ENCODE data around the gene HK3.

Gene HK3

GRCh38 chr5:176895831-176896230 is 3.3 kb downstream of the HK3 start:
- Histone ChIP-seq H3K36me3 (replicated peaks; ENCODE audit: low read depth, low read length) (peaks cover 11% of the 10 kb centered on the region), H4K20me1 (ENCODE audit: insufficient read depth, low read length) (no peaks in the 10 kb centered on the region), H3K27ac (ENCODE audit: low read length) (no peak overlapping the region), H3K4me1 (ENCODE audit: low read length) (peaks cover 10% of the 10 kb centered on the region), H3K79me2 (ENCODE audit: low read length) (no peaks in the 10 kb centered on the region), H3K27me3 (ENCODE audit: low read depth, low read length) (no peaks in the 10 kb centered on the region), H3K9me3 (ENCODE audit: insufficient read depth, low read length) (no peaks in the 10 kb centered on the region), H2AFZ (ENCODE audit: low read depth, low read length) (no peak overlapping the region), H3K9ac (ENCODE audit: low read length) (no peak overlapping the region), H3K4me3 (ENCODE audit: low read length) (no peak overlapping the region), H3K4me2 (ENCODE audit: low read length) (no peak overlapping the region)
- no peak for TF ChIP-seq CTCF (IDR thresholded peaks at IDR 0.05; ENCODE audit: low read depth, low read length)
- no peak for TF ChIP-seq EZH2phosphoT487 (IDR thresholded peaks at IDR 0.05; ENCODE audit: low read depth)

- H3K27me3 ChIP-seq (ENCODE audit: low read depth, low read length): no peaks in the 10 kb centered on the region
Observed at GRCh38 chr5:176894298-176894697, 4.8 kb downstream of the HK3 start.

DNA sequence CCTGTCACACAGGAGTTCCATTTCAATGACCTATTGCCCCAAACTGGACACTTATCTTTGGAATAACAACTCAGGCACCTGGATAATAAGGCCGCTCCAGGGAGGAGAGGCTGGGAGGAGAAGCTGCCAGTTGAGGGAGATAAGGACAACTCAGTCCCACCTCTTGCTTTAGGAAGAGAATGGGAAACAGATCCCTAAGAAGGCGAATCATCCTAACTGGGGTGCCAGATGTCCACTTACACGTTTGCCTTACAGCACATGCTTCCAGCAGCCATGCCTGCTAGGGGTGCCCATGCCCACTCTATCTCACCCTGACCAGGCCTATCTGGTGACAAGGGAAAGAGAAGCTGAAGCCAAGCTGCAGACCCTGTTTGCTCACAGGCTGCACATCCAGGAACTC is 6.5 kb downstream of the HK3 start:
- H3K4me2 ChIP-seq (ENCODE audit: low read length): no peak overlapping the region
- H3K9me3 ChIP-seq (ENCODE audit: insufficient read depth, low read length): no peaks in the 10 kb centered on the region
- H2AFZ ChIP-seq (ENCODE audit: low read depth, low read length): no peak overlapping the region
- H3K4me1 ChIP-seq (ENCODE audit: low read length): peaks cover 10% of the 10 kb centered on the region
- no peak overlapping the region for H3K27ac ChIP-seq (ENCODE audit: low read length)
- H3K79me2 ChIP-seq (ENCODE audit: low read length): no peaks in the 10 kb centered on the region
- no peaks in the 10 kb centered on the region for H4K20me1 ChIP-seq (ENCODE audit: insufficient read depth, low read length)
- no peaks in the 10 kb centered on the region for H3K27me3 ChIP-seq (ENCODE audit: low read depth, low read length)
- TF ChIP-seq CTCF (IDR thresholded peaks at IDR 0.05; ENCODE audit: low read depth, low read length): no peak
- no peak for TF ChIP-seq EZH2phosphoT487 (IDR thresholded peaks at IDR 0.05; ENCODE audit: low read depth)
- H3K4me3 ChIP-seq (ENCODE audit: low read length): no peak overlapping the region
- H3K9ac ChIP-seq (ENCODE audit: low read length): no peak overlapping the region
- H3K36me3 ChIP-seq (replicated peaks; ENCODE audit: low read depth, low read length): no peaks in the 10 kb centered on the region

More at GRCh38 chr5:176894298-176894697, 4.8 kb downstream of the HK3 start:
- no peaks in the 10 kb centered on the region for H3K9me3 ChIP-seq (ENCODE audit: insufficient read depth, low read length)
- no peak overlapping the region for H3K4me3 ChIP-seq (ENCODE audit: low read length)
- H3K9ac ChIP-seq (ENCODE audit: low read length): no peak overlapping the region
- H3K4me1 ChIP-seq (ENCODE audit: low read length): peaks cover 10% of the 10 kb centered on the region
- no peak for TF ChIP-seq EZH2phosphoT487 (IDR thresholded peaks at IDR 0.05; ENCODE audit: low read depth)
- no peak for TF ChIP-seq CTCF (IDR thresholded peaks at IDR 0.05; ENCODE audit: low read depth, low read length)
- no peak overlapping the region for H2AFZ ChIP-seq (ENCODE audit: low read depth, low read length)
- H3K79me2 ChIP-seq (ENCODE audit: low read length): no peaks in the 10 kb centered on the region
- no peak overlapping the region for H3K27ac ChIP-seq (ENCODE audit: low read length)
- H4K20me1 ChIP-seq (ENCODE audit: insufficient read depth, low read length): no peaks in the 10 kb centered on the region
- no peak overlapping the region for H3K4me2 ChIP-seq (ENCODE audit: low read length)
- no peaks in the 10 kb centered on the region for H3K36me3 ChIP-seq (replicated peaks; ENCODE audit: low read depth, low read length)

GRCh38 chr5:176891331-176891958 is 7.7 kb downstream of the HK3 start:
- no peaks in the 10 kb centered on the region for H3K4me1 ChIP-seq (ENCODE audit: low read length)
- H3K4me2 ChIP-seq (ENCODE audit: low read length): no peak overlapping the region
- TF ChIP-seq CTCF (IDR thresholded peaks at IDR 0.05; ENCODE audit: low read depth, low read length) (no peak), EZH2phosphoT487 (IDR thresholded peaks at IDR 0.05; ENCODE audit: low read depth) (no peak)
- H2AFZ ChIP-seq (ENCODE audit: low read depth, low read length): no peak overlapping the region
- no peaks in the 10 kb centered on the region for H3K36me3 ChIP-seq (replicated peaks; ENCODE audit: low read depth, low read length)
- H3K79me2 ChIP-seq (ENCODE audit: low read length): no peaks in the 10 kb centered on the region
- H4K20me1 ChIP-seq (ENCODE audit: insufficient read depth, low read length): no peaks in the 10 kb centered on the region
- no peak overlapping the region for H3K27ac ChIP-seq (ENCODE audit: low read length)
- no peaks in the 10 kb centered on the region for H3K27me3 ChIP-seq (ENCODE audit: low read depth, low read length)
- no peak overlapping the region for H3K4me3 ChIP-seq (ENCODE audit: low read length)
- H3K9ac ChIP-seq (ENCODE audit: low read length): no peak overlapping the region
- H3K9me3 ChIP-seq (ENCODE audit: insufficient read depth, low read length): no peaks in the 10 kb centered on the region

Measured in OCI-LY3 (cell line).